ENCODE results near the gene NANOS1. TPM values are rescaled to one million over a fixed set of nuclear protein-coding genes. Genes with fewer than 3 reads are reported as not detected.

The NANOS1 gene
- total and polyA plus RNA-seq, 2 of the 8 experiments (the other 6 are each of a cell fraction or from before 2014, with no cell fraction given): 3.1 to 3.9 TPM

DNA sequence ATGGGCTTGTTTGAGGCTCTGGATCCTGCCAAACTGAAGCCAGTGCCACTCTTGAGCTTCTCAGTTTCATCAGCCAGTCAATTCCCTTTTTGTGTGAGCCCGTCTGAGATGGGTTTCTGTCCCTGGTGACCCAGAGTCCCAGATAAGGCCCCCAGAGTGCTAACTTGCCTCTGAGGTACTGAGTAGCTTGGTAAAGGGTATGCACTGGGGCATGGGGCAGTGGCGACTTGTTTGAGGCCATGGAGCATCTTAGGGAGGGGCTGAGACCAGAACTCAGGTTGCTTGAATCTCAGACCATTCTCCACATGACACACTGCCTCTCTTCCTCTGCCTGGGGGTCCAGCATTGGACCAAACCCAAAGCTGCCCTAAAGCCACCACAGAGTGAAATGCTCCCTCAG, 35.2 kb upstream of the NANOS1 start:
- POLR2A ChIA-PET (ENCODE audit: partially characterized antibody): interaction anchor here (1.0 kb wide), 1 partner anchor 9 kb away, joined by 4 read pairs; no protein-coding TSS in a partner anchor
- no peak for TF ChIP-seq CHD1 (IDR thresholded peaks at IDR 0.05; ENCODE audit: low read depth, low read length)
- TF ChIP-seq, protein P1, sequence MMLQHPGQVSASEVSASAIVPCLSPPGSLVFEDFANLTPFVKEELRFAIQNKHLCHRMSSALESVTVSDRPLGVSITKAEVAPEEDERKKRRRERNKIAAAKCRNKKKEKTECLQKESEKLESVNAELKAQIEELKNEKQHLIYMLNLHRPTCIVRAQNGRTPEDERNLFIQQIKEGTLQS (IDR thresholded peaks at IDR 0.05; ENCODE audit: insufficient read depth, low read depth, low read length): no peak
- TF ChIP-seq CHD2 (IDR thresholded peaks at IDR 0.05; ENCODE audit: low read length): no peak
- TF ChIP-seq POLR2AphosphoS5 (IDR thresholded peaks at IDR 0.05; ENCODE audit: low read depth, low read length): no peak
- no peak for TF ChIP-seq SP2 (IDR thresholded peaks at IDR 0.05; ENCODE audit: low read length)
- no peak for TF ChIP-seq SIRT6 (IDR thresholded peaks at IDR 0.05; ENCODE audit: low read length)

More for the DNA sequence above, 35.2 kb upstream of the NANOS1 start:
- Histone ChIP-seq H2BK5ac (ENCODE audit: low read depth, low read length) (no peak overlapping the region), H3K79me1 (ENCODE audit: low read depth, low read length) (no peaks in the 10 kb centered on the region), H3K27ac (ENCODE audit: low read depth, low read length) (no peak overlapping the region), H3K4me1 (replicated peaks in 1 of 4; ENCODE audit: control insufficient read depth in 3 of 4, insufficient read depth in 4 of 4, low read length in 3 of 4) (no peaks in the 10 kb centered on the region), H3K9ac (replicated peaks in 1 of 4; ENCODE audit: extremely low read depth in 1 of 4, low read depth in 3 of 4, low read length in 3 of 4) (no peak overlapping the region), H4K8ac (ENCODE audit: extremely low read depth, insufficient read depth, low read length) (no peak overlapping the region), H3K4me3 (ENCODE audit: extremely low read depth in 1 of 4, insufficient read depth in 2 of 4, low read depth in 3 of 4, low read length in 4 of 4) (no peak overlapping the region), H2AFZ (ENCODE audit: low read length) (no peak overlapping the region), H3K23me2 (ENCODE audit: low read depth, low read length) (no peaks in the 10 kb centered on the region), H3K18ac (ENCODE audit: extremely low read depth, low read length) (no peak overlapping the region), H2BK20ac (ENCODE audit: low read length) (no peak overlapping the region), H3K27me3 (replicated peaks in 1 of 4; ENCODE audit: control insufficient read depth in 3 of 4, extremely low read depth in 1 of 4, insufficient read depth in 3 of 4, low read length in 3 of 4) (no peaks in the 10 kb centered on the region), H2AK5ac (ENCODE audit: low read depth, low read length) (no peak overlapping the region), H3K79me2 (ENCODE audit: control insufficient read depth in 1 of 2, insufficient read depth in 2 of 2, low read length in 2 of 2) (no peaks in the 10 kb centered on the region), H3K9me3 (ENCODE audit: insufficient read depth in 2 of 2, low read depth in 1 of 2, low read length in 1 of 2) (no peaks in the 10 kb centered on the region), H3K23ac (ENCODE audit: insufficient read length) (no peak overlapping the region), H3K14ac (ENCODE audit: insufficient read length) (no peak overlapping the region), H2BK15ac (ENCODE audit: low read length) (no peak overlapping the region), H4K91ac (replicated peaks; ENCODE audit: insufficient read length, low read length) (no peak overlapping the region), H4K20me1 (replicated peaks in 1 of 2; ENCODE audit: control insufficient read depth in 1 of 2, insufficient read depth in 2 of 2, low read length in 2 of 2) (no peaks in the 10 kb centered on the region), H3K56ac (replicated peaks; ENCODE audit: insufficient read length, low read depth, low read length) (no peak overlapping the region), H2BK12ac (ENCODE audit: low read depth, low read length) (no peak overlapping the region), H3K4ac (replicated peaks; ENCODE audit: insufficient read length, low read depth, low read length) (no peak overlapping the region), H4K5ac (ENCODE audit: insufficient read length, low read depth, low read length) (no peak overlapping the region), H2BK120ac (replicated peaks; ENCODE audit: low read depth, low read length) (no peak overlapping the region), H3K36me3 (ENCODE audit: control insufficient read depth in 2 of 4, insufficient read depth in 4 of 4, low read length in 3 of 4) (no peaks in the 10 kb centered on the region), H3K4me2 (ENCODE audit: insufficient read depth in 1 of 2, low read depth in 2 of 2, low read length in 2 of 2) (no peak overlapping the region)
- CTCF ChIA-PET (ENCODE audit: partially characterized antibody): no interaction called here
- 70% methylated on average over 2 of the region's 2 CpGs; no CpG with 5 or more reads in 1 of the 2 experiments for WGBS, 2 experiments (ENCODE audit: extremely low coverage in 1 of 2, insufficient coverage in 1 of 2, insufficient read length in 1 of 2, insufficient replicate concordance in 2 of 2, low coverage in 1 of 2, low lambda C conversion rate in 2 of 2, missing lambda C conversion rate in 1 of 2)
- no peak for FAIRE-seq
- DNase-seq (ENCODE audit: low read depth in 1 of 2, low spot score in 2 of 2): no peak
